Anterior cingulate cortex (tissue), 58 donors: ENCODE results near the gene CCDC150.

Experiments used
- DNase-seq, 58 donors: peaks; one replicate each; lab custom pipeline; 2025; lab: John Stamatoyannopoulos, UW

The CCDC150 gene

GRCh38 chr2:196750977-196751631, 111.6 kb downstream of the CCDC150 start:
- peak in 21 of 58 donors; percentile 1 to 50 (median 17) for DNase-seq

- DNase-seq, result no peak
Observed at GRCh38 chr2:196758474-196759377, 119.2 kb downstream of the CCDC150 start.

GRCh38 chr2:196759378-196759706, 119.8 kb downstream of the CCDC150 start:
- DNase-seq, result peak in 1 of 58 donors; percentile 5

- DNase-seq, result no peak
Observed at GRCh38 chr2:196767101-196767500, 127.6 kb downstream of the CCDC150 start.
